Osteocyte (in vitro differentiated cells): ENCODE results near the gene COL1A2. TPM values are rescaled to one million over a fixed set of nuclear protein-coding genes. Genes with fewer than 3 reads are reported as not detected.

ENCODE experiments used
- DNase-seq: peaks from one replicate; pipeline ENCODE4 v3.0.0; 2021; ENCODE audit warnings: mixed read lengths; ENCODE audit not compliant: unreplicated experiment; ENCODE audit errors: extremely low spot score
- H3K27ac Mint-ChIP-seq: one replicate; pipeline ENCODE4 v1.8.0; 2021; ENCODE audit warnings: mild to moderate bottlenecking, mixed read lengths; ENCODE audit not compliant: unreplicated experiment
- H3K27me3 Mint-ChIP-seq: one replicate; pipeline ENCODE4 v1.8.0; 2021; ENCODE audit warnings: mixed read lengths; ENCODE audit not compliant: unreplicated experiment
- H3K36me3 Mint-ChIP-seq: one replicate; pipeline ENCODE4 v1.8.0; 2021; ENCODE audit warnings: mixed read lengths; ENCODE audit not compliant: unreplicated experiment
- H3K4me1 Mint-ChIP-seq: one replicate; pipeline ENCODE4 v1.8.0; 2021; ENCODE audit warnings: mixed read lengths; ENCODE audit not compliant: unreplicated experiment
- H3K4me3 Mint-ChIP-seq: one replicate; pipeline ENCODE4 v1.8.0; 2021; ENCODE audit warnings: mild to moderate bottlenecking, moderate library complexity, mixed read lengths; ENCODE audit not compliant: unreplicated experiment
- H3K9me3 Mint-ChIP-seq: one replicate; pipeline ENCODE4 v1.8.0; 2021; ENCODE audit warnings: mixed read lengths; ENCODE audit not compliant: unreplicated experiment
- CTCF ChIP-seq: fragments of 200-600 bp; sonication (generic); IDR thresholded peaks from 2 replicates; pipeline ENCODE4 v1.5.0; 2021; ENCODE audit warnings: antibody characterized with exemption, mild to moderate bottlenecking, moderate library complexity
- total RNA-seq: library from RNA; stranded (reverse); gene quantifications from 2 replicates; pipeline ENCODE4 v1.2.1, GENCODE V29; 2021

Gene COL1A2
- total RNA-seq, 1 donor from 2014 or later, result 7,492 TPM

- TF ChIP-seq CTCF, result no peak
- H3K27me3 Mint-ChIP-seq, result no peaks in the 10 kb centered on the region
- H3K36me3 Mint-ChIP-seq, result peaks cover 2% of the 10 kb centered on the region
- H3K27ac Mint-ChIP-seq, result no peak overlapping the region
- H3K9me3 Mint-ChIP-seq, result no peaks in the 10 kb centered on the region
- no peak overlapping the region for H3K4me3 Mint-ChIP-seq
- peaks cover 11% of the 10 kb centered on the region for H3K4me1 Mint-ChIP-seq
- no peak for DNase-seq
Observed at GRCh38 chr7:94453898-94454297, 59.2 kb downstream of the COL1A2 start.

GRCh38 chr7:94458041-94458440, 63.3 kb downstream of the COL1A2 start:
- Mint-ChIP-seq H3K36me3 (no peaks in the 10 kb centered on the region), H3K27ac (no peak overlapping the region), H3K9me3 (no peaks in the 10 kb centered on the region), H3K4me1 (peaks cover 2% of the 10 kb centered on the region), H3K4me3 (no peak overlapping the region), H3K27me3 (no peaks in the 10 kb centered on the region)
- DNase-seq, result no peak
- TF ChIP-seq CTCF, result no peak

- H3K4me3 Mint-ChIP-seq, result no peak overlapping the region
- H3K27ac Mint-ChIP-seq, result peak overlapping the region; percentile 20
- peaks cover 4% of the 10 kb centered on the region for H3K9me3 Mint-ChIP-seq
- DNase-seq, result no peak
- peaks cover under 1% of the 10 kb centered on the region for H3K36me3 Mint-ChIP-seq
- no peak for TF ChIP-seq CTCF
- H3K4me1 Mint-ChIP-seq, result peaks cover 10% of the 10 kb centered on the region
- no peaks in the 10 kb centered on the region for H3K27me3 Mint-ChIP-seq
Observed at GRCh38 chr7:94466516-94466915, 71.8 kb downstream of the COL1A2 start.

- Mint-ChIP-seq H3K27me3 (peaks cover 3% of the 10 kb centered on the region), H3K27ac (no peak overlapping the region), H3K36me3 (peaks cover 3% of the 10 kb centered on the region), H3K4me1 (peaks cover 4% of the 10 kb centered on the region), H3K9me3 (peaks cover 4% of the 10 kb centered on the region), H3K4me3 (no peak overlapping the region)
- TF ChIP-seq CTCF, result no peak
- no peak for DNase-seq
Observed at GRCh38 chr7:94471604-94472003, 76.9 kb downstream of the COL1A2 start.

GRCh38 chr7:94472608-94473007, 77.9 kb downstream of the COL1A2 start:
- Mint-ChIP-seq H3K9me3 (peaks cover 4% of the 10 kb centered on the region), H3K4me3 (no peak overlapping the region), H3K36me3 (peaks cover 3% of the 10 kb centered on the region), H3K27ac (no peak overlapping the region), H3K27me3 (peaks cover 3% of the 10 kb centered on the region), H3K4me1 (no peaks in the 10 kb centered on the region)
- DNase-seq, result no peak
- no peak for TF ChIP-seq CTCF
